Neutrophil (primary cell): ENCODE results near the gene RFTN2.
A peak's percentile ranks its signal among the peaks of the same experiment; 100 is the strongest.

Source experiments
- H3K27ac ChIP-seq: fragments of 200-600 bp; sonication (generic); 2 replicates; pipeline ENCODE4 v1.5.1; 2016; ENCODE audit warnings: mild to moderate bottlenecking, moderate library complexity
- H3K27me3 ChIP-seq: fragments of 200-600 bp; sonication (generic); 2 replicates; pipeline ENCODE4 v1.6.0; 2016; ENCODE audit warnings: mild to moderate bottlenecking
- H3K36me3 ChIP-seq: fragments of 200-600 bp; sonication (generic); 2 replicates; pipeline ENCODE4 v1.5.1; 2017
- H3K4me1 ChIP-seq, 2 experiments: fragments of 200-600 bp in 1 of 2; sonication (generic) in 1 of 2; 1 replicate in 1 of 2; 2 replicates in 1 of 2; pipeline versions ENCODE4 v1.5.1 to v1.6.1; 2013 to 2016; ENCODE audit warnings: low read depth in 1 of 2, low read length in 1 of 2, mild to moderate bottlenecking in 1 of 2, moderate library complexity in 1 of 2; ENCODE audit not compliant: control insufficient read depth in 1 of 2, insufficient read depth in 1 of 2
- H3K4me3 ChIP-seq, 2 experiments: fragments of 200-600 bp in 1 of 2; sonication (generic) in 1 of 2; 1 replicate in 1 of 2; 2 replicates in 1 of 2; pipeline ENCODE4 v1.5.1; 2013 to 2016; ENCODE audit warnings: low read depth in 1 of 2, low read length in 1 of 2, mild to moderate bottlenecking in 1 of 2, moderate library complexity in 1 of 2
- H3K9me3 ChIP-seq: fragments of 200-600 bp; sonication (generic); 2 replicates; pipeline ENCODE4 v1.5.1; 2016
- CTCF ChIP-seq: fragments of 200-600 bp; sonication (generic); IDR thresholded peaks from 2 replicates; pipeline ENCODE4 v1.5.1; 2016; ENCODE audit warnings: antibody characterized with exemption

Gene RFTN2

GRCh38 chr2:197547163-197547900 is 128.1 kb downstream of the RFTN2 start:
- no peak for TF ChIP-seq CTCF
- Histone ChIP-seq H3K27ac (no peak overlapping the region), H3K36me3 (peaks cover 74% of the 10 kb centered on the region), H3K9me3 (no peaks in the 10 kb centered on the region), H3K4me1 (peaks cover 0 to 3% of the 10 kb centered on the region in 2 experiments), H3K4me3 (no peak overlapping the region), H3K27me3 (no peaks in the 10 kb centered on the region)

- peaks cover 73% of the 10 kb centered on the region for H3K36me3 ChIP-seq
- no peak overlapping the region for H3K27ac ChIP-seq
- H3K27me3 ChIP-seq = no peaks in the 10 kb centered on the region
These were observed 132.2 kb downstream of the RFTN2 start for GRCh38 chr2:197543206-197543605.

GRCh38 chr2:197539734-197540133 is 135.7 kb downstream of the RFTN2 start:
- no peak for TF ChIP-seq CTCF
- Histone ChIP-seq H3K27me3 (no peaks in the 10 kb centered on the region), H3K4me1 (no peaks in the 10 kb centered on the region), H3K9me3 (no peaks in the 10 kb centered on the region), H3K27ac (no peak overlapping the region), H3K4me3 (no peak overlapping the region), H3K36me3 (peaks cover 72% of the 10 kb centered on the region)

More at GRCh38 chr2:197543206-197543605, 132.2 kb downstream of the RFTN2 start:
- no peak for TF ChIP-seq CTCF
- Histone ChIP-seq H3K4me1 (peaks cover 0 to 3% of the 10 kb centered on the region in 2 experiments), H3K4me3 (no peak overlapping the region), H3K9me3 (no peaks in the 10 kb centered on the region)

- no peak for TF ChIP-seq CTCF
- Histone ChIP-seq H3K27ac (peak overlapping the region; percentile 10), H3K4me1 (no peaks in the 10 kb centered on the region), H3K9me3 (no peaks in the 10 kb centered on the region), H3K4me3 (no peak overlapping the region), H3K27me3 (no peaks in the 10 kb centered on the region), H3K36me3 (peaks cover 62% of the 10 kb centered on the region)
These were observed 137.0 kb downstream of the RFTN2 start for GRCh38 chr2:197538412-197538811.
